ENCODE measurements around the gene FAHD2A. TPM values are rescaled to one million over a fixed set of nuclear protein-coding genes. Genes with fewer than 3 reads are reported as not detected.

Gene FAHD2A
- total RNA-seq, 1 donor from 2014 or later, result 27.4 TPM

DNA sequence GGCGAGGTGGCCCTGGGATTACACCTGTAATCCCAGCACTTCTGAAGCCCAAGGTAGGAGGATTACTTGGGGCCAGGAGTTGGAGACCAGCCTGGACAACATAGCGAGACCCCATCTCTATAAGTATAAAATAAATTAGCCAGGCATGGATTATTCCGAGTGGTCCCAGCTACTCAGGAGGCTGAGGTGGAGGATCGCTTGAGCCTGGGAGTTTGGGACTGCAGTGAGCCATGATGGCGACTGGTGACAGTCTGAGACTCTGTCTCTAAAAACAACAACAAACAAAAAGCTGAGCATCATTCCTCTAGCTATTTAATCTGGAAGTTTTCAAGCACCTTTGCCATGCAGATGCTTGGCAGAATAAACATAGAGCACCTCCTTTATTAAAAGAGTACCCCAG lies 21.8 kb upstream of the FAHD2A start:
- peaks cover 1% of the 10 kb centered on the region for H3K36me3 Mint-ChIP-seq (ENCODE audit: low read depth)
- no peak for DNase-seq (ENCODE audit: low spot score)
- no peak for TF ChIP-seq CTCF (IDR thresholded peaks at IDR 0.05)
- H3K27ac Mint-ChIP-seq (ENCODE audit: unreplicated experiment), result no peak overlapping the region
- no peaks in the 10 kb centered on the region for H3K9me3 Mint-ChIP-seq (ENCODE audit: low read depth)
- peaks cover 11% of the 10 kb centered on the region for H3K27me3 Mint-ChIP-seq (ENCODE audit: low read depth)
- H3K4me1 Mint-ChIP-seq (ENCODE audit: low read depth), result peaks cover 4% of the 10 kb centered on the region
- H3K4me3 Mint-ChIP-seq (ENCODE audit: unreplicated experiment), result no peak overlapping the region

DNA sequence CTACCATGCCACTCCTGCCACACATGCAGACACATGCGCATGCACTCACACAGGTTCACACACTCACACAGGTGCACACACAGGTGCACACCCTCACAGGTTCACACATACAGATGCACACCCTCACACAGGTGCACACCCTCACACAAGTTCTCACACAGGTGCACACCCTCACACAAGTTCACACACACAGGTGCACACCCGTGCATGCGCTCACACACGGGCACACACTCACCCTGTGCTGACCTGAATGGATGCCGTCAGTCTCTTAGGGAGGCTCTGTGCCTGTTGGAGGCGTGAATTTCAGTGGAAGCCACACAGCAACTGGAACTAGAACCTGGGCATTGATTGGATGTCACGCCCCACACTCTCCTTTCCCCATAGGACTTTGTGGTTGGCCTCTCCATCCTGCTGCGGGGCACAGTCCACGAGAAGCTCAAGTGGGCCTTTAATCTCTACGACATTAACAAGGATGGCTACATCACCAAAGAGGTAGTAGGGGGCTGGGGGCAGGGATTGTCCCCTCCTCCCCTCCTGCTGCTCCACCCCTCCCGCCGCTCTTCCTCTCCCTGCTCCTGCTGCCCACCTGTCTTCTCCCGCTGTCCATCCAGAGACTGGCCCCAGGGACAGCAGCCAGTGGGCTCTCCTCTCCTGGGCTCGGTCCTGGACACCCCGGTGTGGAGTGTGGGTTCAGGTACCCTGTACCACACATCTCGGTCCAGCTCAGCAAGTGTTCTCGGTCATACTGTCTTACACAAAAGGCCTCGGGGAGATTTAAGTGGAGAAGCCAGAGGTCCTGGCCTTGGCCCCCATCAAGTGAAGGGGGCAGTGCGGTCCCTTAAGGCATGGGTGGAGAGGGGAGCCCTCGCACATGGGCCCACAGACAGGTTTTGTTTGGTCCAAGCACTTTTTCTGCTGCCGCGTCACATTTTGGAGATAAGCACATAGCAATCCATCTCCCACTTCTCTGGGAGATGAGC lies 21.0 kb upstream of the FAHD2A start:
- Mint-ChIP-seq H3K4me3 (ENCODE audit: unreplicated experiment) (no peak overlapping the region), H3K27me3 (ENCODE audit: low read depth) (peaks cover 11% of the 10 kb centered on the region), H3K27ac (ENCODE audit: unreplicated experiment) (no peak overlapping the region), H3K9me3 (ENCODE audit: low read depth) (no peaks in the 10 kb centered on the region), H3K36me3 (ENCODE audit: low read depth) (peaks cover 1% of the 10 kb centered on the region), H3K4me1 (ENCODE audit: low read depth) (peaks cover 4% of the 10 kb centered on the region)
- DNase-seq (ENCODE audit: low spot score), result no peak
- no peak for TF ChIP-seq CTCF (IDR thresholded peaks at IDR 0.05)

- TF ChIP-seq CTCF (IDR thresholded peaks at IDR 0.05), result no peak
- H3K4me3 Mint-ChIP-seq (ENCODE audit: unreplicated experiment), result no peak overlapping the region
- H3K27me3 Mint-ChIP-seq (ENCODE audit: low read depth), result peaks cover 11% of the 10 kb centered on the region
- H3K4me1 Mint-ChIP-seq (ENCODE audit: low read depth), result peaks cover 4% of the 10 kb centered on the region
- H3K36me3 Mint-ChIP-seq (ENCODE audit: low read depth), result peaks cover under 1% of the 10 kb centered on the region
- H3K27ac Mint-ChIP-seq (ENCODE audit: unreplicated experiment), result no peak overlapping the region
- no peak for DNase-seq (ENCODE audit: low spot score)
- H3K9me3 Mint-ChIP-seq (ENCODE audit: low read depth), result no peaks in the 10 kb centered on the region
Measured at GRCh38 chr2:95382192-95382591, 20.3 kb upstream of the FAHD2A start.

DNA sequence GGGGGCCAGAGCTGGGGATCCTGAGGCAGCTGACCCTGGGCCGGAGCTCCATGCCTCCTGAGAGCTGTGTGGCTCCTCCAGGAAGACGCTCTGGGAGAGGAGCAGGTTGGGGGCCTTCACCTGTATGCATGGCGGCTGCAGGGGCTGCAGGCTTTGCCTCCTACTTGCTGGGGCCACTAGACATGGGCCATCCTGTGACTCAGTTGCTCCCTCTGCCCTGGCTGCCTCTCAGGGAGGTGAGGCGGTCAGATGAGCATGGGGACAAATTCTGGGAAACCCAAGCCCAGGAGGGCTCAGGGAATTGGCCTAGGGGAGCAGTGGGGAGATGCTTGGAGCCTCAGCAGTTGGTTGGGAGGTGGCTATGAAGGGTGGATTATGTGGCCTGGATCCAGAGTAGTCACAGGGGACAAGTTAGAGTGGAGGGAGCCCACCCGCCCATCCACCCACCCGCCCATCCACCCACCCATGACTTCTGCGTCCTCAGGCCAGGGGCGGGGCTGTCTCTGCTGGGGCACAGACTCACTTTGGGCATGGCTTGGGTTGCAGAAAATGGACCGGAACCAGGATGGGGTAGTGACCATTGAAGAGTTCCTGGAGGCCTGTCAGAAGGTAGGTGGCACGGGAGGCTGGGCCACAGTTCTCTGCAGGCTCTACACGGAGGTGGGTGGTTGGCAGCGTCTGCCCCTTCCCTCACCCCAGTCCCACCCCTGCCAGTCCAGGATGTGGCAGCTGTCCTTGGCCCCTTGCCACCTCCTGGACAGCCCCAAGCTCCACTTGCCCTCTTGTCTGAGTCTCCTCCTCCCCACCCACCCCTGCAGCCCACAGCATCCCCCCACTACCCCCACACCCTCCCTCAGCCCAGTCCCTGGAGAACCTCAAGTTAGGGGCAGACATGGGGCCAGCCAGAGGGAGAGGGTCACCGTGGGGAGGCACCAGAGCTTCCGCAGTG lies 19.5 kb upstream of the FAHD2A start:
- no peak overlapping the region for H3K27ac Mint-ChIP-seq (ENCODE audit: unreplicated experiment)

More for the DNA sequence above, 19.5 kb upstream of the FAHD2A start:
- peaks cover 4% of the 10 kb centered on the region for H3K4me1 Mint-ChIP-seq (ENCODE audit: low read depth)
- no peaks in the 10 kb centered on the region for H3K36me3 Mint-ChIP-seq (ENCODE audit: low read depth)
- no peak for TF ChIP-seq CTCF (IDR thresholded peaks at IDR 0.05)
- no peak for DNase-seq (ENCODE audit: low spot score)
- no peak overlapping the region for H3K4me3 Mint-ChIP-seq (ENCODE audit: unreplicated experiment)
- no peaks in the 10 kb centered on the region for H3K9me3 Mint-ChIP-seq (ENCODE audit: low read depth)
- peaks cover 14% of the 10 kb centered on the region for H3K27me3 Mint-ChIP-seq (ENCODE audit: low read depth)
